ENCODE results near the gene VAMP2. TPM values are rescaled to one million over a fixed set of nuclear protein-coding genes. Genes with fewer than 3 reads are reported as not detected.

VAMP2 gene
- total RNA-seq, 1 donor from 2014 or later: 44.7 TPM

GRCh38 chr17:8121407-8121680 is 41.4 kb downstream of the VAMP2 start:
- H3K4me1 Mint-ChIP-seq (ENCODE audit: unreplicated experiment): peaks cover 51% of the 10 kb centered on the region

GRCh38 chr17:8120520-8121406 is 42.0 kb downstream of the VAMP2 start:
- no peak for DNase-seq (ENCODE audit: extremely low spot score, unreplicated experiment)
- Mint-ChIP-seq H3K4me1 (ENCODE audit: unreplicated experiment) (peaks cover 50% of the 10 kb centered on the region), H3K36me3 (peaks cover 9% of the 10 kb centered on the region), H3K27me3 (peaks cover 84% of the 10 kb centered on the region), H3K4me3 (peak overlapping the region; percentile 91), H3K9me3 (no peaks in the 10 kb centered on the region), H3K27ac (peak overlapping the region; percentile 98)
- TF ChIP-seq, protein P1, sequence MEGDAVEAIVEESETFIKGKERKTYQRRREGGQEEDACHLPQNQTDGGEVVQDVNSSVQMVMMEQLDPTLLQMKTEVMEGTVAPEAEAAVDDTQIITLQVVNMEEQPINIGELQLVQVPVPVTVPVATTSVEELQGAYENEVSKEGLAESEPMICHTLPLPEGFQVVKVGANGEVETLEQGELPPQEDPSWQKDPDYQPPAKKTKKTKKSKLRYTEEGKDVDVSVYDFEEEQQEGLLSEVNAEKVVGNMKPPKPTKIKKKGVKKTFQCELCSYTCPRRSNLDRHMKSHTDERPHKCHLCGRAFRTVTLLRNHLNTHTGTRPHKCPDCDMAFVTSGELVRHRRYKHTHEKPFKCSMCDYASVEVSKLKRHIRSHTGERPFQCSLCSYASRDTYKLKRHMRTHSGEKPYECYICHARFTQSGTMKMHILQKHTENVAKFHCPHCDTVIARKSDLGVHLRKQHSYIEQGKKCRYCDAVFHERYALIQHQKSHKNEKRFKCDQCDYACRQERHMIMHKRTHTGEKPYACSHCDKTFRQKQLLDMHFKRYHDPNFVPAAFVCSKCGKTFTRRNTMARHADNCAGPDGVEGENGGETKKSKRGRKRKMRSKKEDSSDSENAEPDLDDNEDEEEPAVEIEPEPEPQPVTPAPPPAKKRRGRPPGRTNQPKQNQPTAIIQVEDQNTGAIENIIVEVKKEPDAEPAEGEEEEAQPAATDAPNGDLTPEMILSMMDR (conservative IDR thresholded peaks at IDR 0.05): peak; percentile 70

More at GRCh38 chr17:8121407-8121680, 41.4 kb downstream of the VAMP2 start:
- Mint-ChIP-seq H3K9me3 (no peaks in the 10 kb centered on the region), H3K27me3 (peaks cover 83% of the 10 kb centered on the region), H3K27ac (no peak overlapping the region), H3K4me3 (peak overlapping the region; percentile 91), H3K36me3 (peaks cover 9% of the 10 kb centered on the region)
- no peak for DNase-seq (ENCODE audit: extremely low spot score, unreplicated experiment)
- TF ChIP-seq, protein P1 (conservative IDR thresholded peaks at IDR 0.05): no peak

DNA sequence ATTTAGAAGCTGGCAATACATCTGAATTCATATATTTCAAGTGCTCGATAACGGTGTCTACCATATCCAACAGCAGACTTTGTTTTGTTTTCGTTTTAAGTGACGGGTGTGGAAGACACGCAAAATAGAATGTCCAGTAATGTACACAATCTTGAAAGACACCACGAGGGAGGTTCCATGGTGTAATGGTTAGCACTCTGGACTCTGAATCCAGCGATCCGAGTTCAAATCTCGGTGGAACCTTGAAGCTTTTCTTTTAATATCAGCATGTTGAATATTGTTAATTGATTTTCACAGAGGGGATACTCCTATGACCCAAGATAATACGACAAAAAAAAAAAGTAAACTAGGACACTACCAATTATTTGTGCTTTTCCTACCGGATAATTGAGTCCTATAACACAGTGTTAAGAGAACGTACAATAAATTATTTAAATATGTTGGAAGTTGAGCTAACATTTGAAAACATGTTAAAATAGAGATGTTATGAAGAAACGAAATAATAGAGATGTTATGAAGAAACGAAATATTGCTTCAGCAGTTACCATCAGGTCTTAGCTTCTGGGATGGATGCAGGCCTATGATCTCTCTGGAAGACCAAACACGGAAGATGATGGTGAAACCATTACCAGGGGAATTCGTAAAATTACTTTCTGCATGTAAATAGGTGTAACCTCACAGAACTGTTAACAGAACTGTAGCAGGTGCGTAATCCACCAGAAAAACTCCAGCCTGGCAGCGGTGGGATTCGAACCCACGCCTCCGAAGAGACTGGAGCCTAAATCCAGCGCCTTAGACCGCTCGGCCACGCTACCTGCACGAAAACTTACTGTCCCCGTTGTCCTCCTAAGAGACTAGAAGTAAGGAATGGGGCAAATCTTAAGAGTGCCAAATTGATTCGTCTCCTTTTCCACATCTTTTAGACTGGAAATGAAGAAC is 42.9 kb downstream of the VAMP2 start:
- Mint-ChIP-seq H3K36me3 (peaks cover 9% of the 10 kb centered on the region), H3K27me3 (peaks cover 84% of the 10 kb centered on the region), H3K9me3 (no peaks in the 10 kb centered on the region), H3K4me3 (peak overlapping the region; percentile 91), H3K4me1 (ENCODE audit: unreplicated experiment) (peaks cover 45% of the 10 kb centered on the region), H3K27ac (peak overlapping the region; percentile 98)
- TF ChIP-seq, protein P1 (conservative IDR thresholded peaks at IDR 0.05): no peak
- DNase-seq (ENCODE audit: extremely low spot score, unreplicated experiment): peak; percentile 90

- peaks cover 5% of the 10 kb centered on the region for H3K36me3 Mint-ChIP-seq
- no peaks in the 10 kb centered on the region for H3K9me3 Mint-ChIP-seq
- peak overlapping the region; percentile 98 for H3K27ac Mint-ChIP-seq
- TF ChIP-seq, protein P1 (conservative IDR thresholded peaks at IDR 0.05): peak; percentile 86
- peak; percentile 89 for DNase-seq (ENCODE audit: extremely low spot score, unreplicated experiment)
- H3K4me3 Mint-ChIP-seq: peak overlapping the region; percentile 91
- peaks cover 37% of the 10 kb centered on the region for H3K4me1 Mint-ChIP-seq (ENCODE audit: unreplicated experiment)
- H3K27me3 Mint-ChIP-seq: peaks cover 84% of the 10 kb centered on the region
Observed at GRCh38 chr17:8118769-8119580, 43.8 kb downstream of the VAMP2 start.
